GM19372 (cell line): ENCODE results near the gene DEK.
"Not testable (repeated sequence)": the region's sequence is repeated elsewhere in the genome, so short reads cannot be mapped to it uniquely, and the experiment has no call there.

Experiments used
- ATAC-seq: cut with Tn5 transposase; IDR thresholded peaks from one replicate; pipeline ENCODE4 v1.9.1; 2021; ENCODE audit warnings: mild to moderate bottlenecking, low read depth, moderate library complexity; ENCODE audit not compliant: unreplicated experiment

DEK gene

GRCh38 chr6:18207949-18208348 lies 56.4 kb downstream of the DEK start:
- ATAC-seq, result no peak

DNA sequence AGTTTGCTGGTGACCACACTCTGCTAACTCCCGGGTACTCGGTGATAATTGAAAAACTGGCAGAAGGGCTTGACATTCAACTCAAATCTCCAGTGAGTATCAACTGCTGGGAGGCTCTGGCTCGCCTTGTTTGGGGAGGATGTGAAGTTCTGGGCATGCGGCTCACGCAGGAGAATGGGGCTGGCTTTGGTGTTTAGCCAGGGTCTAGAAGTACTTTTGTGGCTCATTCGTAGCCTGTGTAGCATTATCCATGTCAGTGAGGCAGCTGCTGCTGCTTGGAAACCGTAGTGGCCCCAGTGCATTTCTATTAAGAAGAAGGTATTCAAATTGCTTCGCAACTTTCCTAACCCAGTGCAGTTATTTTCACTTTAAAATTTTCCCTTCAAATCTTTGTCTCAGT lies 56.9 kb downstream of the DEK start:
- no peak for ATAC-seq

DNA sequence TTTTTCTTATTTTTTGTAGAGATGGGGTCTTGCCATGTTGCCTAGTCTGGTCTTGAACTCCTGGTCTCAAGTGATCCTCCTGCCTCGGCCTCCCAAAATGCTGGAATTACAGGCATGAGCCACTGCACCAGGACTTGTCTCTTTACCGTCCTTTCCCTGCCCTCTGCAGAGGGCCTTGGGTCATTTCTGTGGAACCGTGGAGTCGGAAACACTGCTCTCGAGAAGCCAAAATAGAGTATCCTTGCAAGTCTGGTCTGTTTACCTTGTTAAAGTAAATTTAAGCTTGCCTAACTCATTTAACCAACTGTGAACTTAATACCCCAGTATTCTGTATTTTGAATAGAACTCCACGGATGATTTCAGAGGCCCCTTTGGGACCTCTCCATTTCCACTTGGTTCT lies 57.7 kb downstream of the DEK start:
- ATAC-seq, result no peak

GRCh38 chr6:18204691-18205090 lies 59.6 kb downstream of the DEK start:
- no peak for ATAC-seq

- no peak for ATAC-seq
Measured at GRCh38 chr6:18203786-18204185, 60.5 kb downstream of the DEK start.

DNA sequence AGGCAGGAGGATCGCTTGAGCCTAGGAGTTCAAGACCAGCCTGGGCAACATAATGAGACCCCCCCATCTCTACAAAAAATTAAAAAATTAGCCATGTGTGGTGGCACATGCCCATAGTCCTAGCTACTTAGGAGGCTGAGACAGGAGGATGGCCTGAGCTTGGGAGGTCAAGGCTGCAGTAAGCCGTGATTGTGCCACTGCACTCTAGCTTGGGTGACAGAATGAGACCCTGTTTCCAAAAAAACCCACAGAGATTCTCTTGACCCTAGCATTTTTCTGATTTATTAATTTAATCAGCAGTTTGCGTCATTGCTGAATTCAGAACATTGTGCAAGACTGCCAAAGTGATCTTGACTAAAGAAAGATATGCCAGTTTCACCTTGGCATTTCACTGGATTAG lies 72.3 kb downstream of the DEK start:
- ATAC-seq, result no peak

- no peak for ATAC-seq
Measured at GRCh38 chr6:18189196-18189595, 75.1 kb downstream of the DEK start.

- ATAC-seq, result no peak
Measured at GRCh38 chr6:18187701-18188100, 76.6 kb downstream of the DEK start.

DNA sequence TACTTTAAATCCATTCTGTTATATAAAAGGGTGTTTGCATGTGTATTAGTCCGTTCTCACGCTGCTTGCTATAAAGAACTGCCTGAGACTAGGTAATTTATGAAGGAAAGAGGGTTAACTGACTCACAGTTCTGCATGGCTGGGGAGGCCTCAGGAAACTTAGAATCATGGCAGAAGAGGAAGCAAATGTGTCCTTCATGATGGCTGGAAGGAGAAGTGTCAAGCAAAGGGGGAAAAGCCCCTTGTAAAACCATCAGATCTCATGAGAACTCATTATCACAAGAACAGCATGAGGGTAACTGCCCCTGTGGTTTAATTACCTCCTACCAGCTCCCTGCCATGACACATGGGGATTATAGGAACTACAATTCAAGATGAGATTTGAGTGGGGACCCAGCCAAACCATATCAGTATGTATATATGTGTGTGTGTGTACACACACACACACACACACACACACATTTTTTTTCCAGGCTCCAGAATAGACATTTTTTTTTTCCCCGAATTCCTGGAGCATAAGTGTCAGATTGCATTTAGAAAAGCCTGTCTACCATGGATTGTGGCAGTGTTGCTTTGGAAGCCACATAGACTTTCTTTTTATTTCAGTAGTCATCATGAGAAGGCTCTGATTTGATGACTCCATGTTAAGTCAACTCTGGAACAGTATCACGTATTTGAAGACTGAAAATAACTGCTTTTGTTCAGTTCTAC lies 77.6 kb downstream of the DEK start:
- ATAC-seq, result no peak

GRCh38 chr6:18186033-18186432 lies 78.3 kb downstream of the DEK start:
- ATAC-seq, result no peak

DNA sequence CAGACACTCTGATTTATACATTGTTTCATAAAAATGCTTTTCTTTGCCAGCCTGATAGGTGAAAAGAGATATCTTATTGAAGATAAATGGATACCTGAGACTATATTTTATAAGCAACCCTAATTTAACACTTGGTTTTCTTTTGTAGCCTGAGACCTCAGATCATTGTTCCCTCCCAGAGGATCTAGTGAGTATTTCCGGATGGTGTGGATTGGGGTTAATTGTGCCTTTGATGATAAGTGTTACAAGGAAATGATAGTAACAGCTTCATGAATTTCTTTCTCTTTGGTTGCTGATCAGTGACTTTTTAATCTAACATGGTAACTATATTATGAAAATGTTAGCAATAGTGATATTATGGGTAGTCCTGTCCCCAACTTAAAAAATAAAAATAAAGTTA lies 78.7 kb downstream of the DEK start:
- no peak for ATAC-seq

GRCh38 chr6:18183766-18184165 lies 80.6 kb downstream of the DEK start:
- no peak for ATAC-seq

DNA sequence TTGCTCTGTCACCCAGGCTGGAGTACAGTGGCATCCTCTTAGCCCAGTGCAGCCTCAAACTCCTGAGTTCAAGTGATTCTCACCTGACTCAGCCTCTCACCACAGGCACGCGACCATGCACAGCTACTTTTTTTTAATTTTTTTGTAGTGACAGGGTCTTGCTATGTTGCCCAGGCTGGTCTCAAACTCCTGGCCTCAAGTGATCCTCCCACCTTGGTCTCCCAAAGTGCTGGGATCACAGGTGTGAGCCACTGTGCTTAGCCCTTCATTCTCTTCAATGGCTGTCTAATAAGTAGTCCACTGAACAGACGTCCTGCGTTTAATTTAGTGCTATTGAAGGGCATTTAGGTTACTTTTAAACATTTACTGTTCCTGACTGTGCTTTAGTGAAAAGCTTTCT lies 81.8 kb downstream of the DEK start:
- ATAC-seq, result no peak

DNA sequence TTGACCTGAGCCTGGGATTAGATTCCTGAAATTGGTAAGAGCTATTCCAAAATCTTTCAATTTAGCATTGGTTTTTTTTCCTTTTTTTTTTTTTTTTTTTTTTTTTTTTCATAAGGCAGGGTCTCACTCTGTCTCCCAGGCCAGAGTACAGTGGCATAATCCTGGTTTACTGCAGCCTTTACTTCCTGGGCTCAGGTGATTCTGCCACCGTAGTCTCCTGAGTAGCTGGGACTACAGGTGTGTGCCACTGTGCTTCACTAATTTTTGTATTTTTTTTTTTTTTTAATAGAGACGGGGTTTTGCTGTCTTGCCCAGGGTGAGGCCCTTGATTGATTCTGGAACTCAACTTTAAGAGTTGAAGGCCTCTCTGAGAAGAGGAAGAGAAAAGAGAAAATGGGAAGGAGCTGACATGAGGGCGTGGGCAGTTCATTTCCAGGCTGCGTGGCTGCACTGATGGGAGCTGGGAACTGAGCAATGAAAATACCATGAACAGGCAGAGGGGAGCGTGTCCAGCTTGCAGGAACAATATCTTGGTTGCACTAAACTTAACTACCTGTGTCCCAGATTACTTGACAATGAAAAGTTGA lies 84.5 kb downstream of the DEK start:
- ATAC-seq, result no peak

DNA sequence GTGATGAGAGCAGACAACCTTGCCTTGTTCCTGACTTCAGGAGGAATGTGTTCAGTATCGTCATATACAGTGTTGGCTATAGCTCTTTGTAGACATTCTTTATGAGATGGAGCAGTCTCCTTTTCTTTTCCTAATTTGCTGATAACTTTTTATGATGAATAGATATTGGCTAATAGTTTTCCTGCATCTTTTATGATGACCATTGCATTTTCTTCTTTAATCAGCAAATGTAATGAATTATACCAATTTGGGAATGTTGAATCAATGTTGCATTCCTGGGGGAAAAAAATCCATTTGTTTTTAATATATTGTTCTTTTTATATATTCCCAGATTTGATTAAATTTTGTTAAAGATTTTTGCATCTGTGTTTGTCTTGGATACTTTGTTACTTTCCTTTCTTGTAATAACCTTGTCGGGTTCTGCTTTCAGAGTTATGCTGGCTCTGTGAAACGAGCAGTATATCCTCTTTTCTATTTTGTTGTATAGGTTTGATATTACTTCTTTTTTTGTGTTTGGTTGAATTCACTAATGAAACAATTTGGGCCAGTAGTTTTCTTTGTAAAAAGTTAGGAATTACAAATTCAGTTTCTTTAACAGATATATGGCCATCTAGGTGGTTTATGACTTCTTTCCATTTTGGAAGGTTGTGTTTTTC lies 85.2 kb downstream of the DEK start:
- ATAC-seq, result no peak

DNA sequence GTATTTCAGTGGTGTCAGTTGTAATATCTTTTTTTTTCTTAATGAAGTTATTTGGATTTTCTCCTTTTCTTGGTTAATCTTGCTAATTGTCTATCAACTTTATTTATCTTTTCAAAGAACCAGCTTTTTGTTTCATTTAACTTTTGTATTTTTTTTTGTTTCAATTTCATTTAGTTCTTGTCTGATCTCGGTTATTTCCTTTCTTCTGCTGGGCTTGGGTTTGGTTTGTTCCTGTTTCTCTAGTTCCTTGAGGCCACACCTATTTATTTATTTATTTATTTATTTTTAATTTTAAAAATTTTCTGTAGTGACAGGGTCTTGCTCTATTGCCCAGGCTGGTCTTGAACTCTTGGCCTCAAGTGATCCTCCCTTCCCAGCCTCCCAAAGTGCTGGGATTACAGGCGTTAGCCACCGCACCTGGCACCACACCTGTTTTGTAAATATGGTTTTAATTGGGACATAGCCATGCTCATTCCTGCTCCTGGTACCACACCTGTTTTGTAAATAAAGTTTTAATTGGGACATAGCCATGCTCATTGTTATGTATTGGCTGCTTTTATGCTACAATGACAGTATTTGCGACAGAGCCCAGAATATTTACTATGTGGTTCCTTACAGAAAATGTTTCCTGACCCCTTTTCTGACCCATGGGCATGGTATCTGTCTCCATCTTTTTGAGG lies 86.9 kb downstream of the DEK start:
- ATAC-seq, result no peak

- not testable (repeated sequence) for ATAC-seq
Measured at GRCh38 chr6:18176198-18176597, 88.1 kb downstream of the DEK start.
